ENCODE measurements around the gene FRMD5.
A peak's percentile ranks its signal among the peaks of the same experiment; 100 is the strongest.
"Not testable (repeated sequence)": the region's sequence is repeated elsewhere in the genome, so short reads cannot be mapped to it uniquely, and the experiment has no call there.

FRMD5 gene

DNA sequence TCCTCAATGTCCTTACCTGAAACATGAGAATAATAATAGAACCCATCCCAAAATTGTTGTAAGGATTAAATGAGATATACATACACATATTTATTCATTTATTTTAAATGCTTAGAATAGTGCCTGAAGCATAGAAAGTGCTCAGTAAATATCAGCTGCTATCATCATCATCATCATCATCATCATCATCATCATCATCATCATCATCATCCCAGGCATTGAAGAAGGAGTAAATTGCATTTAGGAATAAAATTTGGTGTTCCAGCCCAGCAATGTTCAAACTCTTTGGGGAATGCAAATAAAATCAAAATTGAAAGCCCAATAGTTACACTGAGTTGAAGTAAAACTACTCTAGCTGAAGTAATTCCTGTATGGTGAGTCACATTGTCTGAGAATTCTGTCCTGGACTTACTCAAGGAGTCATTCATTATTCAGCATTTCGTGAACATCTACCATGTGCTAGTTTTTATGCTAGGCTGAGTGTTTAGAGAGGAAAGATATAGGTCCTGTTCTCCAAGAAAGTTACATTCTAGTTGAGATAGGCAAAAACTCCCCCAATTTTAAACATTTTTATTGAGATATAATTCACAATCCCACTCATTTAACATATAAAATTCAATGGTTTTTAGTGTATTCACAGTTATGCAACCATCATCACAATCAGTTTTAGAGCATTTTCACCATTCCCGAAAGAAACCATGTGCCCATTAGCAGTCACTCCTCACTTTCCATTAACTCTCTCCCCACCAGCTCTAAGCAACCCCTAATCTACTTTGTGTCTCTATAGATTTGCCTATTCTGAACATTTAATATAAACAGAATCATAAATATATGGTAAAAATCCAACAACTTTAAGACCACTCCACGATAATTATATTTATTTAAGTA is 107.2 kb downstream of the FRMD5 start:
- DNase-seq: no peak

DNA sequence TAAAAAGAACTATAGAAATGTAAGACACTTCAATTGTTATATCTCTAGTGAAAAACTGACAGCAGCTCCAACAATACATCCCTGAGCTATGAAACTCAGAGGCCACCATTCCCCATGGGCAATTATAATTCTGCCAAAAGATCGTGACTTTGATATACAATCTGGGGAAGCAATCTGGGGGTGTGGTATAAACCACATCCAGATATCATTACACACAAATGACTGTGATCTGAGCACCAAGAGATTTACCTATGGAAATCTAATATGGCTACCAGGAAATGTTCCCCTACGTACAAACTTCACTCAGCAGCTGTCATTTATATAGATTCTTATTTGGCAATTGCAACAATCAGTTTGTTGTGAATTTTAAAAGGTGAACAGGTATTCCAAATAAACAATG is 110.3 kb downstream of the FRMD5 start:
- DNase-seq: no peak

DNA sequence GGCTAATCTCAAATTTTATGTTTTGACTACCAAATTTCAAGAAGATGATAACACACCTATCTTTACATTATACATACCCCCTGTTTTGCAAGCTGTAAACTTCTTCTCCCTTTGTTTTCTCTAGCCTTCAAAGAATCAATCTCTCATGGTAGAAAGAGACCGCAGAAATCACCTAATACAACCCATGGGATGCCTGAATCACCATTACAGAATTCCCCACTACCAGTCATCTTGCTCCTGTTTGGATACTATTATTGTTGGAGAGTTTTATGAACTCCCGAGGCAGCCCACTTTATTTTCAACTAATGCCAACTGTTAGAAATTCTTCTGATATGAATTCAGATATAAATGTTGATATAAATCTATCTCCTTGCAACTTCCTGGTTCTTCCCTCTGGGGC is 110.9 kb downstream of the FRMD5 start:
- DNase-seq: no peak

DNA sequence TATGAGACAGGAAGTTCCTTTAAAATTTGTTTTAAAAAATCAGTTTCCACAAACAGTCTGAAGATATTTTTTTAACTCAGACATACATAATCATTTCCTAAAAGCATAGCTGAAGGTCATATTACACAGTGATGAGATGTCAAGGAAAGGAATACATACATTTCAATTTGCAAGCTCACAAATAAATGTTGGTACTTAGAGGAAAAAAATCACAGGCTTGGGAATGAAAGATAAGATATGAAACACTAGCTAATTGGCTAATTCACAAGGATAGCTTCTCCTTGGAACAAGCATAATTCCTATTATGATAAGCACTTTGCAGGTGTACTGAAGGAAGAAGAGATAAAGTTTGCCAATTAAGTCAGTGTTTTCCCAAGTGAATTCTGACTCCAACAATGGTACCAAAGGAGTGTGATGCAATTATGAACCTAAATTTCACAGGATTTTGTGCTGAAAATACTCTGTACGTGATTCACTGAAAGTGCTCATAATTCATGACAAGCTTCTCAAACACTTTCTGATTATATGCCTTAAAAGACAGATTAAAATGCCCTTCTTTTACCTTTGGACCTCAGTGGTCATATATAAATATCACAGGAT is 112.4 kb downstream of the FRMD5 start:
- DNase-seq: no peak

DNA sequence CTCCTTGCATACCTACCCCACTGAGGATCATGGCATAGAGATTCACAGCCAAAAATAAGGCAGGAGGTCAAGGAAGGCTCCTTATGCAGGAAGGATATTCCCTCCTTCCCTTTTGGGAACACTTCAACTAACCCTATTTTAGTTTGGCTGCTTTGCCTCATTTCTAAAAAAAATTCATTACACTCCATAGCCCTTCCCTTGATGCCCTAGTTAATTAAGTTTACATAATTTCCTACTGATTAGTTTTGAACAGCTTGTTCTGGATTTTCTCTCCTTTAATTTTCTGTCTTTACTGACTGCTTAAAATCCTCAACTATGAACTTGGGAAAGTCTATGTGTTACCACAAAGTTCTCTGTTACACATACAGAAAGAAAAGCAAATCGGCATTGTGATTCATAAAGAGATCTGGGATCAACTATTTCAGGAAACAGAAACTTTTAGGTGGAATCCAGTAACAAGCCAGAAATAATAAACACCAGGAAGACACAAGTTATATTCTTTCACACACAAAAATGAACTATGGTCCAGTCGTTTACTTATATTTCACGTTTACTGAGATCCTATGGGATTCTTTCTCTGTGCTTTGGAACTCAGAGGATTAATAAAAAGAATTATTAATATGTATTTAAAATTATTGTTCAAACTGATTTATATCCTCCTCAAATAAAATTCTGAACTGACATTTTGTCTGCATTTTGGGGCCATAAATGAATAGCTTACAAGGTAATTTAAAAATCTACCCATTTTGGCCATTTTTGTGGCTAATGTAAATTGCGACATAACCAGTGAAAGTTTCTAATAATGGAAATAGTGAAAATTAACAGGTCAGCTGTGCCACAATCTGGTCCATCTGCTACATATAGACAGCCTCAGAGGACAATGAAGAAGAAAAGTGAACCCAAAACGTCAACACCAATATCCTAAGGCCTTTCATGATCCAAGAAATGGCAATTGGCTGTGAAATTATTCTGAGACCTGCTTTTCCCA is 113.8 kb downstream of the FRMD5 start:
- no peak for DNase-seq

DNA sequence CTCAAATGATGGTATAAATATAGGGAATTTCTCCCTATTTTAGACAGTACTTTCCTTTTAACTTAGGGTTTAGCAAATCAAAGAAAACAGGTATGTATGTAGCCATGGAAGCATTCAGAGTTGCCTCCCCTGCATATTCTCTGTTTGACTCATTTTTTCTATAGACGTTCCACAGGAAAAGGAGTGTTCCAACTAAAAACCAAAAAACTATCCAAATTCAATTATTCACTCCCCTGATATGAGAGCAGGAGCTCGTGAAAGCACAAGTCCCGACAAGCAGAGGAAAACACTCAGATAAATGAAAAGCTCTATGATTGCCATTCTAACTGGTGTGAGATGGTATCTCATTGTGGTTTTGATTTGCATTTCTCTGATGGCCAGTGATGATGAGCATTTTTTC is 119.5 kb downstream of the FRMD5 start:
- DNase-seq: no peak

DNA sequence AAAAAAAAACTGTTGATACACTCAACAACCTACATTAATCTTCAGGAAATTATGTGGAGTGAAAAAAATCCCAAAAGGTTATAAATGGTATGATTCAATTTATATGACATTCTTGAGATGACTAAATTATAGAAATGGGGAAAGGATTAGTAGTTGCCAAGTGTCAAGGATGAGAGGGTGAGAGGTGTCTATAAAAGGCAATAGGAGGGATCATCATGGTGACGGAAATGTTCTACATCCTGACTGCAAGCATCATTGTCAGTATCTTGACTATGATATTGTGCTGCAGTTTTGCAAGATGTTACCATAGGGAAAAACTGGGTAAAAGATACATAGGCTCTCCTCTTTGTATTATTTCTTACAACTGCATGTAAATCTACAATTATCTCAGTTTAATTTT is 125.6 kb downstream of the FRMD5 start:
- no peak for DNase-seq

DNA sequence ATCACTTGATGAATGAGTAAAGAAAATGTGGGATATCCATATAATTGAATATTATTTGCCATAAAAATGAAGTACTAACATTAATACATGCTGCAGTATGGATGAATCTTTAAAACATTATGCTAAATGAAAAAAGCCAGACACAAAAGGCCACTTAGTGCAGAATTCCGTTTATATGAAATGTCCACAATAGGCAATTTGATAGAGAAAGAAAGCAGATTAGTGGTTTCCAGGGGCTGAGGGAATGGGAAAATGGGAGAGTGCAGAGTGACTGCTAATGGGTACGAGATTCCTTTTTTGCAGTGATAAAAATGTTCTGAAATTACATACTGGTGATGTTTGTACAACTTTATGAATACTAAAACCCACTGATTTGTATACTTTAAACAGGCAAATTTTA is 126.7 kb downstream of the FRMD5 start:
- no peak for DNase-seq

DNA sequence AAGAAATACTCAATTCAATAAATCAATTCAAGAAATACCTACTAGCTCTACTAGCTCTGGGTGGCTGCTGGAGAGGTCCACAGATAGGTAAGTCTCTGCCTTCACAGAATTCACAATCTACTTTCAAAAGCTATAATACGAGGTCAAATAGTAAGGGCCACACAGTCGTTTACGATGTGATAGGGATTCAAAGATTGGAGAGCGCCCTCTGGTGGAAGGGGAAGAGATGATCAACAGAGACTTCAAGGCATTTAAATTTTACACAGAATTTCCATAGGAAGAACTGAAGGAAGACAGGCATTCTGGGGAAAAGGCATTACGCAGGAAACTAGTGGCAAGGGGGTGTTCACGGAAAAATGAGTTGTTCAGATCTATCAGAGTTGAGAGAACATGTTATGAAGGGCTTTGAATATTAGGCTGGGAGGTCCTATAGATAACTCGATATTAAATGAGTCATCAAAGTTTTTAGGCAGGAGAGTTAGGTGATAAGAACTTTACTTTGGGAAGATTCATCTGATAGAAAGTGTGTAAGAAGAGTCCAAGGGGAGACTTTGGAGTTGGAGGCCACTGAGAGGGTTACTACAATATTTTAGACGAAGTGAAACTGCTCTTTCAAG is 128.8 kb downstream of the FRMD5 start:
- DNase-seq: peak; percentile 88

DNA sequence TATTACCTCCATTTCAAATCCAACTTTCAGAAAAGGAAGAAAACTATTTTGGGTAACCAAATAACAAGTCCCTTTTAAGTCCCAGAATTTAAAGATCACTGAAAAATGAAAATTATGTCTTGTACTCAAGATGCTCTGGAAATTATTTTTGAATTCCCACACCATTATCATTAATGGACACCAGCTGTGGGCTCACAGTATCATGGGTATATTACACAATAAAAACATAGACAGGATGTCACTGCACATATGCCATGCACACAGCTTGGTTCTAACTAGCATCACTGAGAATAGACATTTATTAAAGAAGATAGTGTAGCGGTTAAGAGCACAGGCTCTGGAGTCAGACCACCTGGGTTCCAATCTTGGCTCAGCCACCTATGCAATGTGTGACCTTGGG is 130.4 kb downstream of the FRMD5 start:
- DNase-seq: no peak

DNA sequence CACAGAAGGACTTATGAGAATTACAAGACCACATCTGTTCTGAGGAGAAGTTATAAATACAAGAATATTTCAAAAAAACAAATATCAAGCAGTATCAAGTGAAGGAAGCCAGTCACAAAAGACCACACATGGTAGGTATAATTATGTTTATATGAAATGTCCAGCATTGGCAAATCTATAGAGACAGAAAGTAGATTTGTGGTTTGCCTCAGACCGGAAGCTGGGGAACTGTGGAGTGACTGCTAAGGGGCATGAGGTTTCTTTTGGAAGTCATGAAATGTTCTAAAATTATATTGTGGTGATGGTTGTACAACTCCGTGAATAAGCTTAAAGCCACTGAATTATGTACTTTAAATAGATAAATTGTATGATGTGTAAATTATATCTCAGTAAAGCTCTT is 136.9 kb downstream of the FRMD5 start:
- DNase-seq: no peak

DNA sequence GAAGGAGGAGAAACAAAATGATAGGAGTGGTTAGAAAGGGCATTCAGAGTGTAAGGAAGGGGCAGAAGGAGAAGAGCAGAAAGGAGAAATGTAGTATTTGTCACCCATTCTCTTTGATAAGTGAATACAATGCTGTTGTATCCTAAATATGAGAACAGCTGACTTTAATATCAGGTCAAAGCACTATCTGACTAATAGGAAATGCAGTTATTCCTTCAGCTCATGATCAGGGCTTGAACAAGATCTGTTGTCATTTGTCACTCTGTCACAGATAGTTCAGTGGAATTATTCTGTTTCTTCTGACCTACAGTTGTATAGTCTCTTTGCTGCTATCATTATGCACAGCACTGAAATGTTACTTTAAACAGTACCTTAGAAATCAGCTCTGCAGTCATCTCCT is 149.4 kb downstream of the FRMD5 start:
- DNase-seq: no peak

DNA sequence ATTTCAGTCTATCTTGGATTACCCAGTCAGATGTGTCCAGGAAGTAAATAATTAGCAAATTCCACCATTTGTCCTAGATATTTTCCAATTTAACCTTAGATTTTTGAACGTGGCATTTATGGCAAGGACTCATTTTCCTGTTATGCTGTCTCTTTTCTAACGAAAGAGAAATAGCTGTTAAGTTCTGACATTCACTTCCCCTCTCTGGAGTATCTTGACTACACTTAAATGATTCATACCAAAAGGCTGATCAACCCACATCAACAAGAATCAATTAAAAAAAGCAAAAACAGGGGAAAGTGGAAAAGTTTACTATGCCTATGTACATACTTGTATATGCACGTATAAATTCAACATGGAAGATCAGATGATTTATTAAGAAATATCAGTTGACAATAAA is 149.9 kb downstream of the FRMD5 start:
- no peak for DNase-seq

DNA sequence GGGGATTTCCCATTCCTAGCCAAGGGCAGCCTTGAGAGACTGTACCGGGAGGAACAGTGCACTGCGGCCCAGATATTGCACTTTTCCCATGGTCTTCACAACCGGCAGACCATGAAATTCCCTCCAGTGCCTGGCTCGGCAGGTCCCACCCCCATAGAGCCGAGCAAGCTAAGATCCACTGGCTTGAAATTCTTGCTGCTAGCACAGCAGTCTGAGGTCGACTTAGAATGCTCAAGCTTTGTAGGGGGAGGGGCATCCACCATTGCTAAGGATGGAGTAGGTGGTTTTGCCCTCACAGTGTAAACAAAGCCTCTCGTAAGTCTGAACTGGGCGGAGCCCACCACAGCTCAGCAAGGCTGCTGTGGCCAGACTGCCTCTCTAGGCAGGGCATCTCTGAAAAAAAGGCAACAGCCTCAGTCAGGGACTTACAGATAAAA is 156.3 kb downstream of the FRMD5 start:
- peak; percentile 39 for DNase-seq

DNA sequence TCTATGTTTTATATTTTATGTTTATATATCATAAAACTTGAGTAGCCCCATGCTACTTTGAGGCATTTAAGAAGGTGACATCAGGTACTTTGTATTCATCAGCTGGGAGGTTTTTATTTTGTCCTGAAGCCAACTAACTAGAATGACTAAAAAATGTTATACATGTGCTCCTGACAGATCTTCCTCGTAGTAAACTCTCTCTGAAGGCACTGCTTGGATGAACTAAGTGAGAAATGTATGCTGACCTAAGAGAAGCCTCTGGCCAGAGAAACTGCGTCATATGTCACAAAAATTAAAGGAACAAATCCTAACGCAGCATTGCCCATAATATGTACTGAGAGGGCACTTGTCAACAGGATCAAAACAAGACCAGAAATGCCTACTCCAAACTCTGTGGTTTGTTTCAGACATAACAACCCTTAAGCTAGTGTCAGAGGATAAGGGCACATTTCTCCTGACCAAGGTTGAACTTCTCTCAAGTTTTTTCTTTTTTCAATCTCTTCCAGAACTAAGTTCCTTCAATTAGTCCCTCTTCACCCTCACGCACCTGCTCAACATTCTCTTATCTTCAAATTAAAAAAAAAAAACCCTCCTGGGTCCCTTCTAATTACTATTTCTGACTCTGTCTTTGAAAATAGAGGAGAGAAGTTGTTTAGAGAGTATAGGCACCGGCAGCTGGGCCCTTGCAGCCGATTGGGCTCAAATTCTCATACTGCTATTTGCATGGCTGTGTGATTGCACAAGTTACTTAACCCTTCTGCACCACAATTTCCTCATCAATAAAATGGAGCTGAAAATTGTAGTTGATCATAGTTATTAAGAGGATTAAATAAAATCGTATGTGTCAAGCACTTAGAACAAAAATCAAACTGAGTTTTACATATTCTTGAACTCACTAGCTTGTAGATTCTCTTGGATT is 159.0 kb downstream of the FRMD5 start:
- DNase-seq: no peak

DNA sequence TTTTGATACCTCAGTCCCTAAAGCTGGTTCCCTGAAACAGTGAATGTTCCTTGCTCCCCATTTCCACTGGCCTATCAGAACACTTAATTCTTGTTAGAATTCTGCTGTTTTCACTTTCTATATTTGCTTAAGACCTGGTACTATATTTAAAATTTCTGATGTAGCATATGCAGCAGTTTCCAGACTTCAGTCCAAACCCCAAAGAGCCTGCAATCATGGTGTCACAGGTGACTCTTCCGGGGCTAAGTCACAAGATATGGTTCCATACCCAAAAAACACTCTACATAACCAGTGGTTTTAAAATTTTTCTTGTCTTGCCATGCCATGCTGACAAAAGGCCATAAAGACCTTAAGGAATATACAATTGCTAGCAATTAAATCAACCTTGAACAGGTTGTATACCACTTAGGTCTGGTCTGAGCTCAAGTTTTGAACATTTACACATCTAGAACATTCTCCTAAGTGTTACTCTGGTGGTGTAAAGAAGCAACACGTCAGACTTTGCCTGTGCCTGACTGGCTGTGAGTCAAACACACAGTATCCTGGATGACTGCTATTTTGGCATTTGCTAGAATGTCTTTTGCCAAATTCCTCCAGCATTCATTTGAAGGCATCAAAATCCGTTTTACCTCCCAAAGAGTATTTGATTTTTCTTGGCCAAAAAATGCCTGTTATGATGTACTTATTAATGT is 160.0 kb downstream of the FRMD5 start:
- no peak for DNase-seq

DNA sequence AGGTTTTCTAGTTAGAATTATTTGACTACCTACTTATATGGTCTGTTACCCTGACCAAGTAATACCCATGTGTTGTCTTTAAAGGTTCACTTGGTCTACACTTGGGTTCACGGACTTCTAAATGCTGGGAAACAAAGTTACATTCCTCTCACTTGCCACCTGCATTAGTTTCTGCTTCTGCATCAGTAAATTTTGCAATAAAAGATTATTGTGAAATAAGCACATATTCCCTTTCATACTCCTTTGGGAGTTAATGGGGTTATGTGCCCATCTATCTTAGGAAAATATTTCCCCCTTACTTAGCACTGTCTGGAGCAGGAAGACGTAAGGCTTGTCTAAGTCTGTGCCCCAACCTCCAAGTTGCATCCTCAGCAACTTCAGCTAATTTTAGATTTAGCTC is 160.7 kb downstream of the FRMD5 start:
- no peak for DNase-seq

DNA sequence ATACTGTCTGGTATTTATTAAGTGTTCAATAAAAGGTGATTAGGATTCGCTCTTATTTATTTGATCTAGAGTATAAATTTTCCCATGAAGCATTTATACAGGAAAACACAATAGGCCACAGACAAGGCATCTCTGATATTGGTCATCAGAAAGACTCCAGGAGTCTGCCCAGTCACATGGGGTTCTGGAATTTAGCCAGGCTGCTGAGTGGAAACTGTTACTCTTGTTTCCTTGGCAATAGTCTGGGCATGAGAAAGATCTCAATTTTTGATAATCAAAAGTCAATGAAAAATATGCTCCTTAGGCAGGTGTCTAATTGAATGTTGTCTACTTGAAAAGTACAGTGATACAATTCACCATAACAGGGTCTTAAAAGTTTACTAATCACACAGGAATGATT is 161.2 kb downstream of the FRMD5 start:
- no peak for DNase-seq

DNA sequence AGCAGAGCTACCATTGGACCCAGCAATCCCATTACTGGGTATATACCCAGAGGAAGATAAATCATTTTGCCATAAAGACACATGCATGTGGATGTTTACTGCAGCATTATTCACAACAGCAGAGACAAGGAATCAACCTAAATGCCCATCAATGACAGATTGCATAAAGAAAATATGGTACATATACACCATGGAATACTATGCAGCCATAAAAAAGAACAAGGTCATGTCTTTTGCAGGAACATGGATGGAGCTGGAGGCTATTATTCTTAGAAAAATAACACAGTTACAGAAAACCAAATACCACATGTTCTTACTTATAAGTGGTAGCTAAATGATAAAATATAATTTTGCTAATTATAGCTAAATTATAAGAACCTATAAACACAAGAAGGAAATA is 162.3 kb downstream of the FRMD5 start:
- DNase-seq: not testable (repeated sequence)

DNA sequence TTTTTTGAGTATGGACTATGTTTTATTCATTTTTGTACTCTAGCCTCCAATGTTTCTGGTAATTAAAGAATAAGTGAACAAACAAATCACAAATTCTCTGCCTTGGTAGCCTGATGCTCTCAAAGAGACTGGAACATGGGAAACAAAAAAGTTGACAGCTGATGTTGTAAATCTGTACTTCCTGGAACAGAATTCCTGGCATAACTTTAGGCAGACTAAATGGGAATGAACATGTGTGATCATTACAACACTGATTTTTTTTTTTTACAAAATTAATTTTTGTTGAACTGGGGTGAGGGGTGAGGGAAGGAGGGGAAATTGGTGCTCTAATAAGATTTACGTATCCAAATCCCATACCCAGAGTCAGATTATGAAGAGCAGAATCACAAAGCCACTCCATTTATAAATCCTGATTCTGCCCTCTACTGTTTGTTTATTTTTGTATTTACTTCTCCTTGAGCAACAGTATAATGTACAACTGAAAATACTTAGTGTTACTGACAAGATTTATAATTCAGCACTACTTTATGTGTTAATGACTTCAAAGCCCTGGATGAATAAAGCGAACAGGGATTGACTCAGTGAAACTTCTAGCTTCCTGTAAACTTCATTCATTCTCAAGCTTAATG is 165.0 kb downstream of the FRMD5 start:
- DNase-seq: no peak

DNA sequence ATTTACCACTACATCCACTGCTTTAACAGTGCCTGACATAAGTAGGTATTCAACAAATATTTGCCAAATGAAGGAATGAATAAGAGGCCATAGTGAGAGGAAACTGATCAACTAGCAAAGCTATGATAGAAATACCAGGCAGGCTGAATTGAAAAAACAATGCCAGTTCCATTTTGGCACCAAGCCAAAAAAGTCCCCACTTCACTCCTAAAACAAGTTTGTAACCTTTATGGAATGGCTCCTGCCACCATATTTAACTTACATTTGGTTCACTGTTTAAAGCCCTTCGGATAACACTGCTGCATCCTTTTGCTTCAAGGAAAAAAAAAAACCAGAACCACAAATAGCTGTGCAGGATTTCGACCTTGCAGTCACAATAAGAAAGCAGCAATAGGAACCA is 166.1 kb downstream of the FRMD5 start:
- DNase-seq: peak; percentile 7
